Keratinocyte (primary cell): ENCODE results near the gene SPATA16. TPM values are rescaled to one million over a fixed set of nuclear protein-coding genes. Genes with fewer than 3 reads are reported as not detected.

Experiments
- DNase-seq: peaks from one replicate; pipeline ENCODE4 v3.0.0-alpha.2; 2011; ENCODE audit warnings: low read depth, missing footprints, low spot score
- FAIRE-seq: peaks from 2 replicates; lab custom pipeline; 2011; peaks lifted over from hg19 to GRCh38; lab: Jason Lieb, UNC
- H2AFZ ChIP-seq: 2 replicates; pipeline ENCODE4 v1.6.0; 2012; ENCODE audit warnings: low read length, control low read depth, inconsistent platforms; ENCODE audit not compliant: control insufficient read depth
- H3K27ac ChIP-seq: 2 replicates; pipeline ENCODE4 v1.5.1; 2011; ENCODE audit warnings: low read length; ENCODE audit not compliant: control insufficient read depth, insufficient read depth
- H3K27me3 ChIP-seq: 3 replicates; pipeline ENCODE4 v1.6.0; 2011; ENCODE audit warnings: low read length; ENCODE audit not compliant: control insufficient read depth, insufficient read depth; ENCODE audit errors: extremely low read depth
- H3K36me3 ChIP-seq, 2 experiments: 2 replicates in 1 of 2; 3 replicates in 1 of 2; pipeline ENCODE4 v1.5.1; 2011; ENCODE audit warnings: low read length in 2 of 2, mild to moderate bottlenecking in 1 of 2; ENCODE audit not compliant: control insufficient read depth in 2 of 2, insufficient read depth in 2 of 2; ENCODE audit errors: extremely low read depth in 1 of 2
- H3K4me1 ChIP-seq: 3 replicates; pipeline ENCODE4 v1.5.1; 2011; ENCODE audit warnings: low read length; ENCODE audit not compliant: control insufficient read depth, insufficient read depth; ENCODE audit errors: extremely low read depth
- H3K4me2 ChIP-seq: 3 replicates; pipeline ENCODE4 v1.6.0; 2011; ENCODE audit warnings: low read depth, low read length; ENCODE audit not compliant: control insufficient read depth, insufficient read depth; ENCODE audit errors: extremely low read depth
- H3K4me3 ChIP-seq, 3 experiments: fragments of 200-600 bp in 1 of 3; sonication (generic) in 1 of 3; 2 replicates in 2 of 3; 3 replicates in 1 of 3; pipeline ENCODE4 v1.5.1; 2011 to 2016; ENCODE audit warnings: low read length in 3 of 3, mild to moderate bottlenecking in 3 of 3, control low read depth in 2 of 3, inconsistent platforms in 1 of 3, low read depth in 1 of 3, mixed read lengths in 1 of 3, mixed run types in 1 of 3, moderate library complexity in 1 of 3; ENCODE audit not compliant: control insufficient read depth in 2 of 3, insufficient read depth in 2 of 3; ENCODE audit errors: extremely low read depth in 1 of 3
- H3K79me2 ChIP-seq: 2 replicates; pipeline ENCODE4 v1.6.0; 2012; ENCODE audit warnings: low read length; ENCODE audit not compliant: control insufficient read depth, insufficient read depth
- H3K9ac ChIP-seq: 3 replicates; pipeline ENCODE4 v1.6.0; 2011; ENCODE audit warnings: low read length; ENCODE audit not compliant: control insufficient read depth, insufficient read depth; ENCODE audit errors: extremely low read depth
- H3K9me1 ChIP-seq: 3 replicates; pipeline ENCODE4 v1.6.0; 2011; ENCODE audit warnings: low read length; ENCODE audit not compliant: control insufficient read depth, insufficient read depth; ENCODE audit errors: extremely low read depth
- H3K9me3 ChIP-seq: 2 replicates; pipeline ENCODE4 v1.5.1; 2012; ENCODE audit warnings: low read depth, low read length; ENCODE audit not compliant: control insufficient read depth
- H4K20me1 ChIP-seq: 3 replicates; pipeline ENCODE4 v1.6.0; 2011; ENCODE audit warnings: low read length; ENCODE audit not compliant: control insufficient read depth, insufficient read depth; ENCODE audit errors: extremely low read depth
- EZH2 ChIP-seq: IDR thresholded peaks from one replicate; pipeline ENCODE4 v1.6.1; 2012; ENCODE audit warnings: inconsistent platforms, mild to moderate bottlenecking, low read length, moderate library complexity
- dilution Hi-C: fragments of 300-500 bp; cut with MboI; formaldehyde crosslinking; loops from one replicate; pipeline ENCODE4 v1.7.0; 2020; ENCODE audit warnings: low sequenced_read_pairs; ENCODE audit not compliant: extremely low pct_ligation_motif_present
- polyA plus RNA-seq, 5 experiments: library from polyadenylated mRNA; depleted of rRNA in 3 of 5; stranded (reverse) in 3 of 5; stranded (forward) in 1 of 5; unstranded in 1 of 5; fragments of >200 nt; gene quantifications; 1 replicate in 1 of 5; 2 replicates in 3 of 5; 3 replicates in 1 of 5; pipeline versions ENCODE4 v1.2.1 to v1.2.3, GENCODE V29; 2011 to 2012; ENCODE audit warnings: missing spikeins in 2 of 5, low read depth in 1 of 5, low replicate concordance in 1 of 5
- TF ChIP-seq, protein P1 (sequence below), 3 experiments: IDR thresholded peaks in 1 of 3; conservative IDR thresholded peaks in 1 of 3; optimal IDR thresholded peaks in 1 of 3; 2 replicates in 2 of 3; 3 replicates in 1 of 3; pipeline versions ENCODE3 to v1.5.1; 2011; ENCODE audit warnings: low read length in 3 of 3, mild to moderate bottlenecking in 3 of 3, moderate library complexity in 2 of 3, control low read depth in 1 of 3, inconsistent platforms in 1 of 3; ENCODE audit not compliant: insufficient read depth in 2 of 3; ENCODE audit errors: extremely low read depth in 1 of 3

The SPATA16 gene
- polyA plus RNA-seq, 1 donor (not counting 4 experiments of a cell fraction or from before 2014, with no cell fraction given): not detected

DNA sequence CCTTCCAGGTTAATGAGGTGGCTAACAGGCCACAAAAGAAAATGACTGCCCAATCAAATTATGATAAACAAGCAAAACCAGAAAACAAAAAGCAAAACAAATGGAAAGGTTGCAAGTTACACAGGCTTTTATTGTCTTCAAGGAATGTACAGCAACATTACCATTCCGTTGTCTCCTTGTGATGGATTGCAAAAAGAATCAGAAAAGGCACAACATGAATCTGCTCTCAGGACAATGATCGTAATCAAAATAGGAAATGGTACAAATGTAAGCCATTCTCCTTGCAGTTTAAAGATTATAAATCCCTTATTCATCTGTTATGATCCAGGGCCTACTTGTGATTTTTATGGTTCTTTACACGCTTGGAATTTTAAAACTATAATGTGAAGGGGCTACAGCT lies 264.7 kb downstream of the SPATA16 start:
- no peaks in the 10 kb centered on the region for H3K27me3 ChIP-seq
- no peaks in the 10 kb centered on the region for H4K20me1 ChIP-seq
- H3K4me2 ChIP-seq: no peak overlapping the region
- H3K79me2 ChIP-seq: no peaks in the 10 kb centered on the region
- no peaks in the 10 kb centered on the region for H3K9me1 ChIP-seq
- no peak overlapping the region for H3K4me3 ChIP-seq
- H3K36me3 ChIP-seq: no peaks in the 10 kb centered on the region
- DNase-seq: no peak
- TF ChIP-seq EZH2: no peak
- TF ChIP-seq, protein P1, sequence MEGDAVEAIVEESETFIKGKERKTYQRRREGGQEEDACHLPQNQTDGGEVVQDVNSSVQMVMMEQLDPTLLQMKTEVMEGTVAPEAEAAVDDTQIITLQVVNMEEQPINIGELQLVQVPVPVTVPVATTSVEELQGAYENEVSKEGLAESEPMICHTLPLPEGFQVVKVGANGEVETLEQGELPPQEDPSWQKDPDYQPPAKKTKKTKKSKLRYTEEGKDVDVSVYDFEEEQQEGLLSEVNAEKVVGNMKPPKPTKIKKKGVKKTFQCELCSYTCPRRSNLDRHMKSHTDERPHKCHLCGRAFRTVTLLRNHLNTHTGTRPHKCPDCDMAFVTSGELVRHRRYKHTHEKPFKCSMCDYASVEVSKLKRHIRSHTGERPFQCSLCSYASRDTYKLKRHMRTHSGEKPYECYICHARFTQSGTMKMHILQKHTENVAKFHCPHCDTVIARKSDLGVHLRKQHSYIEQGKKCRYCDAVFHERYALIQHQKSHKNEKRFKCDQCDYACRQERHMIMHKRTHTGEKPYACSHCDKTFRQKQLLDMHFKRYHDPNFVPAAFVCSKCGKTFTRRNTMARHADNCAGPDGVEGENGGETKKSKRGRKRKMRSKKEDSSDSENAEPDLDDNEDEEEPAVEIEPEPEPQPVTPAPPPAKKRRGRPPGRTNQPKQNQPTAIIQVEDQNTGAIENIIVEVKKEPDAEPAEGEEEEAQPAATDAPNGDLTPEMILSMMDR (optimal IDR thresholded peaks at IDR 0.05 in 1 of 3, IDR thresholded peaks at IDR 0.05 in 1 of 3, conservative IDR thresholded peaks at IDR 0.05 in 1 of 3; ENCODE audit: extremely low read depth in 1 of 3, insufficient read depth in 2 of 3, low read length in 3 of 3): no peak
- no peaks in the 10 kb centered on the region for H3K4me1 ChIP-seq
- dilution Hi-C loops: no loop called here
- no peak overlapping the region for H3K27ac ChIP-seq
- H3K9ac ChIP-seq: no peak overlapping the region
- no peaks in the 10 kb centered on the region for H3K9me3 ChIP-seq
- no peak for FAIRE-seq
- H2AFZ ChIP-seq: no peak overlapping the region

DNA sequence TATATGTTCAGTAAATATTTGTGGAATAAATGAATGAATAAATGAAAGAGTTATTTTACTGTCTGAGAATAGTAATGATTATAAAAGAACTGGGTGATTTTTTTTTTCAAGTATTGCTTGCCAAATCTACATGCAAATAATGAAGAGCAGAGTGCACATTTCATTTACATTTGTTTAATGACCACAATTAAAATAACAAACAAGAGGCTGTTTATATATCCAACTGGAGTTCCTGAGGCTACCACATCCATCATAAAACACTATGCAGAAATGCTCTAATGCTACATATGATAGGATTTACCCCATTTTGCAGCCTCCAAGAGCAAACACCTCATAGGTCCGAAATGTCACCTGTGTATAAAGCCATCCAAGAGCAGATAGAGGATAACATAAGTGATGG lies 266.0 kb downstream of the SPATA16 start:
- TF ChIP-seq EZH2: no peak
- TF ChIP-seq, protein P1 (optimal IDR thresholded peaks at IDR 0.05 in 1 of 3, IDR thresholded peaks at IDR 0.05 in 1 of 3, conservative IDR thresholded peaks at IDR 0.05 in 1 of 3; ENCODE audit: extremely low read depth in 1 of 3, insufficient read depth in 2 of 3, low read length in 3 of 3): no peak
- H3K9me3 ChIP-seq: no peaks in the 10 kb centered on the region
- no peak for DNase-seq
- H3K9ac ChIP-seq: no peak overlapping the region
- dilution Hi-C loops: no loop called here
- H3K4me2 ChIP-seq: no peak overlapping the region
- H3K27ac ChIP-seq: no peak overlapping the region
- no peaks in the 10 kb centered on the region for H3K27me3 ChIP-seq
- H4K20me1 ChIP-seq: no peaks in the 10 kb centered on the region
- no peaks in the 10 kb centered on the region for H3K9me1 ChIP-seq
- no peaks in the 10 kb centered on the region for H3K79me2 ChIP-seq
- H3K4me3 ChIP-seq: no peak overlapping the region
- no peak overlapping the region for H2AFZ ChIP-seq
- no peaks in the 10 kb centered on the region for H3K4me1 ChIP-seq
- no peaks in the 10 kb centered on the region for H3K36me3 ChIP-seq
- no peak for FAIRE-seq
